Loucy (cell line): ENCODE measurements around the gene TNFRSF25.

Source experiments
- H2AFZ ChIP-seq: fragments of 200-600 bp; sonication (generic); 2 replicates; pipeline ENCODE4 v1.6.0; 2016; ENCODE audit warnings: antibody characterized with exemption, mild to moderate bottlenecking, low read length, moderate library complexity
- H3F3A ChIP-seq: fragments of 200-600 bp; 2 replicates; pipeline ENCODE4 v1.6.0; 2016; ENCODE audit warnings: antibody characterized with exemption, low read depth, mild to moderate bottlenecking
- H3K27me3 ChIP-seq: fragments of 200-600 bp; sonication (generic); 2 replicates; pipeline ENCODE4 v1.6.1; 2014; ENCODE audit warnings: low read length, mild to moderate bottlenecking; ENCODE audit not compliant: insufficient read depth, poor library complexity, severe bottlenecking
- H3K36me3 ChIP-seq: fragments of 200-600 bp; sonication (generic); 2 replicates; pipeline ENCODE4 v1.6.1; 2016; ENCODE audit warnings: low read length; ENCODE audit not compliant: insufficient read depth
- H3K4me1 ChIP-seq: fragments of 200-600 bp; sonication (generic); 2 replicates; pipeline ENCODE4 v1.5.1; 2014; ENCODE audit warnings: low read length, mild to moderate bottlenecking; ENCODE audit not compliant: insufficient read depth, poor library complexity, severe bottlenecking
- H3K4me2 ChIP-seq: fragments of 200-600 bp; sonication (generic); 2 replicates; pipeline ENCODE4 v1.6.0; 2014; ENCODE audit warnings: antibody characterized with exemption, low read length, low read depth, mild to moderate bottlenecking; ENCODE audit not compliant: poor library complexity, severe bottlenecking
- H3K4me3 ChIP-seq: fragments of 200-600 bp; sonication (generic); 2 replicates; pipeline ENCODE4 v1.5.1; 2014; ENCODE audit warnings: low read length, mild to moderate bottlenecking, mixed read lengths; ENCODE audit not compliant: poor library complexity, severe bottlenecking
- H3K79me2 ChIP-seq: fragments of 200-600 bp; sonication (generic); 2 replicates; pipeline ENCODE4 v1.6.1; 2014; ENCODE audit warnings: low read length; ENCODE audit not compliant: insufficient read depth
- H3K9ac ChIP-seq: fragments of 200-600 bp; sonication (generic); 2 replicates; pipeline ENCODE4 v1.6.0; 2014; ENCODE audit warnings: mild to moderate bottlenecking, low read depth, low read length, moderate library complexity; ENCODE audit not compliant: poor library complexity, severe bottlenecking
- H3K9me2 ChIP-seq: fragments of 200-600 bp; sonication (generic); replicated peaks from 2 replicates; pipeline ENCODE4 v1.6.1; 2016; ENCODE audit warnings: low read depth, low read length, mixed read lengths
- H3K9me3 ChIP-seq: fragments of 200-600 bp; sonication (generic); 2 replicates; pipeline ENCODE4 v1.6.1; 2014; ENCODE audit warnings: mild to moderate bottlenecking, antibody characterized with exemption, low read length, low read depth; ENCODE audit not compliant: insufficient read depth
- H4K20me1 ChIP-seq: fragments of 200-600 bp; sonication (generic); 2 replicates; pipeline ENCODE4 v1.6.0; 2014; ENCODE audit warnings: antibody characterized with exemption, low read length, mild to moderate bottlenecking; ENCODE audit not compliant: insufficient read depth, poor library complexity, severe bottlenecking
- CTCF ChIP-seq: fragments of 200-600 bp; sonication (generic); conservative IDR thresholded peaks from 2 replicates; pipeline ENCODE4 v1.5.1; 2014; ENCODE audit warnings: mild to moderate bottlenecking, antibody characterized with exemption, low read length
- EZH2phosphoT487 ChIP-seq: fragments of 200-600 bp; IDR thresholded peaks from 2 replicates; pipeline ENCODE4 v1.6.1; 2018; ENCODE audit warnings: antibody characterized with exemption, mild to moderate bottlenecking, moderate library complexity, borderline replicate concordance

The TNFRSF25 gene

GRCh38 chr1:6441586-6441985 is 24.4 kb downstream of the TNFRSF25 start:
- H3F3A ChIP-seq = no peaks in the 10 kb centered on the region
- H3K4me1 ChIP-seq = no peaks in the 10 kb centered on the region
- TF ChIP-seq EZH2phosphoT487 (no peak), CTCF (no peak)
- no peak overlapping the region for H3K9ac ChIP-seq
- H3K36me3 ChIP-seq = no peaks in the 10 kb centered on the region
- no peak overlapping the region for H2AFZ ChIP-seq
- no peaks in the 10 kb centered on the region for H4K20me1 ChIP-seq
- no peaks in the 10 kb centered on the region for H3K79me2 ChIP-seq
- H3K9me2 ChIP-seq = no peaks in the 10 kb centered on the region
- H3K9me3 ChIP-seq = no peaks in the 10 kb centered on the region
- H3K27me3 ChIP-seq = no peaks in the 10 kb centered on the region
- no peak overlapping the region for H3K4me3 ChIP-seq
- H3K4me2 ChIP-seq = no peak overlapping the region

DNA sequence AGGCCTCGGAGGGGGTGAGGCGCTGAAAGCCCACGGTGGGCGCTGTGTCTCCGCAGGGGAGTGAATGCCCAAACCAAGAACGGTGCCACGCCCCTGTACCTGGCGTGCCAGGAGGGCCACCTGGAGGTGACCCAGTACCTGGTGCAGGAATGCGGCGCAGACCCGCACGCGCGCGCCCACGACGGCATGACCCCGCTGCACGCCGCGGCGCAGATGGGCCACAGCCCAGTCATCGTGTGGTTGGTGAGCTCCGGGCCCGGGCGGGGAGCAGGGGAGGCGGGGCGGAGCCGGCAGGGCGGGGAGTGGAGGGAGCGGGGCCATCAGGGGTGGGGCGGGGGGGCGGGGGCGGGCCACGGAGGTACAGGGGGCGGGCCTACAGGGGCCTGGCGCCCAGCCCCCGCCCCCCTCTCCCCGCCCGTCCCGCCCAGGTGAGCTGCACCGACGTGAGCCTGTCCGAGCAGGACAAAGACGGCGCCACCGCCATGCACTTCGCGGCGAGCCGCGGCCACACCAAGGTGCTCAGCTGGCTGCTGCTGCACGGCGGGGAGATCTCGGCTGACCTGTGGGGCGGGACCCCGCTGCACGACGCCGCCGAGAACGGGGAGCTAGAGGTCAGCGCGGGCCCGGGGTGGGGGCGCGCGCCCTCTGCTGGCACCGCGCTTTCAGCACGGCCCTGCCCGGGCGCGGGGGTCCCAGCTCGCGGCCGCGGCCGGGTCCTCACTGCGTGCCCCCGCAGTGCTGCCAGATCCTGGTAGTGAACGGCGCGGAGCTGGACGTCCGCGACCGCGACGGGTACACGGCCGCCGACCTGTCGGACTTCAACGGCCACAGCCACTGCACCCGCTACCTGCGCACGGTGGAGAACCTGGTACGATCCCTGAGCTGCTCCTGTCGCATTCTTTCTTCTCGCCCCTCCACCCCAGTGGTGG is 25.5 kb downstream of the TNFRSF25 start:
- Histone ChIP-seq H3K4me3 (no peak overlapping the region), H4K20me1 (no peaks in the 10 kb centered on the region), H3F3A (no peaks in the 10 kb centered on the region), H3K36me3 (no peaks in the 10 kb centered on the region), H3K9ac (no peak overlapping the region), H3K9me2 (no peaks in the 10 kb centered on the region), H2AFZ (no peak overlapping the region), H3K4me2 (no peak overlapping the region), H3K9me3 (no peaks in the 10 kb centered on the region), H3K4me1 (no peaks in the 10 kb centered on the region), H3K79me2 (no peaks in the 10 kb centered on the region), H3K27me3 (no peaks in the 10 kb centered on the region)
- TF ChIP-seq CTCF = no peak
- TF ChIP-seq EZH2phosphoT487 = no peak

- peak; percentile 86 for TF ChIP-seq CTCF
- TF ChIP-seq EZH2phosphoT487 = no peak
- no peaks in the 10 kb centered on the region for H3K36me3 ChIP-seq
- no peaks in the 10 kb centered on the region for H4K20me1 ChIP-seq
- no peak overlapping the region for H2AFZ ChIP-seq
- no peaks in the 10 kb centered on the region for H3K9me3 ChIP-seq
- no peaks in the 10 kb centered on the region for H3K27me3 ChIP-seq
- H3K4me1 ChIP-seq = no peaks in the 10 kb centered on the region
- no peaks in the 10 kb centered on the region for H3F3A ChIP-seq
- no peak overlapping the region for H3K4me2 ChIP-seq
- H3K79me2 ChIP-seq = no peaks in the 10 kb centered on the region
- H3K9ac ChIP-seq = no peak overlapping the region
- H3K9me2 ChIP-seq = no peaks in the 10 kb centered on the region
- H3K4me3 ChIP-seq = no peak overlapping the region
Measured at GRCh38 chr1:6438047-6438525, 27.9 kb downstream of the TNFRSF25 start.
